ENCODE measurements around the gene LYPD5. TPM values are rescaled to one million over a fixed set of nuclear protein-coding genes. Genes with fewer than 3 reads are reported as not detected.

Gene LYPD5
- total and polyA plus RNA-seq, 3 donors from 2014 or later = 4.9 to 14.7 (median 12.6) TPM

GRCh38 chr19:43748685-43749084 lies 53.6 kb downstream of the LYPD5 start:
- Histone ChIP-seq H3K9me3 (no peaks in the 10 kb centered on the region), H3K4me1 (peaks cover 5% of the 10 kb centered on the region), H3K4me3 (no peak overlapping the region), H3K27me3 (no peaks in the 10 kb centered on the region), H3K27ac (no peak overlapping the region), H3K36me3 (ENCODE audit: low read depth, missing control alignments) (no peaks in the 10 kb centered on the region)
- intact Hi-C loops (cut with DNase I; ENCODE audit: low total_unique reads) = loop anchor here (5.0 kb wide), 1 partner anchor 34 kb away; the partner anchor contains the start of gene KCNN4
- DNase-seq = no peak
- no peak for TF ChIP-seq CTCF (IDR thresholded peaks at IDR 0.05)
- TF ChIP-seq POLR2A (IDR thresholded peaks at IDR 0.05) = no peak
- 81 to 84% methylated on average over 4 of the region's 4 CpGs for WGBS, 2 donors

- Histone ChIP-seq H3K4me3 (no peak overlapping the region), H3K27ac (no peak overlapping the region), H3K9me3 (no peaks in the 10 kb centered on the region), H3K27me3 (no peaks in the 10 kb centered on the region), H3K4me1 (peaks cover 4% of the 10 kb centered on the region), H3K36me3 (ENCODE audit: low read depth, missing control alignments) (no peaks in the 10 kb centered on the region)
- 92 to 94% methylated on average over 4 of the region's 4 CpGs for WGBS, 2 donors
- intact Hi-C loops (cut with DNase I; ENCODE audit: low total_unique reads) = loop anchor here (5.0 kb wide), 1 partner anchor 34 kb away; the partner anchor contains the start of gene KCNN4
- no peak for TF ChIP-seq CTCF (IDR thresholded peaks at IDR 0.05)
- DNase-seq = no peak
Measured at GRCh38 chr19:43748205-43748594, 54.0 kb downstream of the LYPD5 start.

- no peaks in the 10 kb centered on the region for H3K4me1 ChIP-seq
- 87 to 90% methylated on average over 14 to 16 of the region's 16 CpGs for WGBS, 2 donors
- intact Hi-C loops (cut with DNase I; ENCODE audit: low total_unique reads) = loop anchor here (5.0 kb wide), 1 partner anchor 35 kb away; the partner anchor contains the start of gene KCNN4
- no peak overlapping the region for H3K27ac ChIP-seq
- TF ChIP-seq POLR2A (IDR thresholded peaks at IDR 0.05) = no peak
- no peak for TF ChIP-seq CTCF (IDR thresholded peaks at IDR 0.05)
- DNase-seq = no peak
- H3K9me3 ChIP-seq = no peaks in the 10 kb centered on the region
- H3K4me3 ChIP-seq = no peak overlapping the region
- H3K27me3 ChIP-seq = no peaks in the 10 kb centered on the region
- no peaks in the 10 kb centered on the region for H3K36me3 ChIP-seq (ENCODE audit: low read depth, missing control alignments)
Measured at GRCh38 chr19:43747557-43748204, 54.6 kb downstream of the LYPD5 start.

Other genes starting within 250 kb of the LYPD5 start
- 10 to 100 TPM; 40.6 to 44.8 TPM for gene XRCC1, start 226.9 kb downstream of the LYPD5 start, total RNA-seq
- gene XRCC1, start 226.9 kb downstream of the LYPD5 start, polyA plus RNA-seq (ENCODE audit: insufficient read depth, low read depth, low replicate concordance) = 49.1 TPM
- gene PINLYP, start 226.6 kb downstream of the LYPD5 start, total RNA-seq = 1 to 10 TPM; 5.8 to 5.9 TPM
- 9.9 TPM for gene PINLYP, start 226.6 kb downstream of the LYPD5 start, polyA plus RNA-seq (ENCODE audit: insufficient read depth, low read depth, low replicate concordance)
- 10 to 100 TPM; 26.4 to 29.0 TPM for gene IRGQ, start 206.3 kb downstream of the LYPD5 start, total RNA-seq
- 6.0 TPM for gene IRGQ, start 206.3 kb downstream of the LYPD5 start, polyA plus RNA-seq (ENCODE audit: insufficient read depth, low read depth, low replicate concordance)
- 10 to 100 TPM; 14.6 to 17.9 TPM for gene ZNF576, start 205.9 kb downstream of the LYPD5 start, total RNA-seq
- 23.1 TPM for gene ZNF576, start 205.9 kb downstream of the LYPD5 start, polyA plus RNA-seq (ENCODE audit: insufficient read depth, low read depth, low replicate concordance)
- gene SRRM5, start 190.4 kb downstream of the LYPD5 start, total RNA-seq = 10 to 100 TPM in 1 of 2 donors, 1 to 10 TPM in 1; 8.4 to 21.3 TPM
- 36.0 TPM for gene SRRM5, start 190.4 kb downstream of the LYPD5 start, polyA plus RNA-seq (ENCODE audit: insufficient read depth, low read depth, low replicate concordance)
- 10 to 100 TPM; 93.1 to 94.2 TPM for gene ZNF428, start 182.8 kb downstream of the LYPD5 start, total RNA-seq
- gene ZNF428, start 182.8 kb downstream of the LYPD5 start, polyA plus RNA-seq (ENCODE audit: insufficient read depth, low read depth, low replicate concordance) = 64.1 TPM
- 1 to 10 TPM; 1.5 to 4.3 TPM for gene CADM4, start 162.6 kb downstream of the LYPD5 start, total RNA-seq
- 7.8 TPM for gene CADM4, start 162.6 kb downstream of the LYPD5 start, polyA plus RNA-seq (ENCODE audit: insufficient read depth, low read depth, low replicate concordance)
- 1 to 10 TPM; 4.3 to 8.4 TPM for gene PLAUR, start 132.3 kb downstream of the LYPD5 start, total RNA-seq
- 7.3 TPM for gene PLAUR, start 132.3 kb downstream of the LYPD5 start, polyA plus RNA-seq (ENCODE audit: insufficient read depth, low read depth, low replicate concordance)
- gene IRGC, start 86.4 kb downstream of the LYPD5 start, total RNA-seq = 100 to 1,000 TPM in 1 of 2 donors, 10 to 100 TPM in 1; 97.4 to 218 TPM
- gene IRGC, start 86.4 kb downstream of the LYPD5 start, polyA plus RNA-seq (ENCODE audit: insufficient read depth, low read depth, low replicate concordance) = 167 TPM
- 10 to 100 TPM; 65.0 to 76.8 TPM for gene SMG9, start 47.5 kb downstream of the LYPD5 start, total RNA-seq
- 144 TPM for gene SMG9, start 47.5 kb downstream of the LYPD5 start, polyA plus RNA-seq (ENCODE audit: insufficient read depth, low read depth, low replicate concordance)
- gene KCNN4, start 21.5 kb downstream of the LYPD5 start, total RNA-seq = 1 to 10 TPM; 2.3 to 4.6 TPM
- gene KCNN4, start 21.5 kb downstream of the LYPD5 start, polyA plus RNA-seq (ENCODE audit: insufficient read depth, low read depth, low replicate concordance) = 4.1 TPM
- gene ZNF283, start 24.9 kb upstream of the LYPD5 start, total RNA-seq = 10 to 100 TPM in 1 of 2 donors, 1 to 10 TPM in 1; 6.9 to 10.7 TPM
- gene ZNF283, start 24.9 kb upstream of the LYPD5 start, polyA plus RNA-seq (ENCODE audit: insufficient read depth, low read depth, low replicate concordance) = 2.9 TPM
- 10 to 100 TPM in 1 of 2 donors, 1 to 10 TPM in 1; 5.4 to 12.0 TPM for gene ZNF404, start 81.5 kb upstream of the LYPD5 start, total RNA-seq
- gene ZNF404, start 81.5 kb upstream of the LYPD5 start, polyA plus RNA-seq (ENCODE audit: insufficient read depth, low read depth, low replicate concordance) = 4.6 TPM
- 10 to 100 TPM; 10.5 to 10.7 TPM for gene ZNF45, start 132.8 kb upstream of the LYPD5 start, total RNA-seq
- gene ZNF45, start 132.8 kb upstream of the LYPD5 start, polyA plus RNA-seq (ENCODE audit: insufficient read depth, low read depth, low replicate concordance) = 9.4 TPM
- 1 to 10 TPM; 8.1 to 9.1 TPM for gene ZNF221, start 148.8 kb upstream of the LYPD5 start, total RNA-seq
- gene ZNF221, start 148.8 kb upstream of the LYPD5 start, polyA plus RNA-seq (ENCODE audit: insufficient read depth, low read depth, low replicate concordance) = 2.2 TPM
- gene ZNF155, start 181.7 kb upstream of the LYPD5 start, total RNA-seq = 1 to 10 TPM; 8.2 to 8.7 TPM
- gene ZNF155, start 181.7 kb upstream of the LYPD5 start, polyA plus RNA-seq (ENCODE audit: insufficient read depth, low read depth, low replicate concordance) = 7.4 TPM
- 1 to 10 TPM; 3.3 to 4.6 TPM for gene ZNF230, start 200.5 kb upstream of the LYPD5 start, total RNA-seq
- gene ZNF230, start 200.5 kb upstream of the LYPD5 start, polyA plus RNA-seq (ENCODE audit: insufficient read depth, low read depth, low replicate concordance) = 5.6 TPM
- gene ZNF222, start 222.9 kb upstream of the LYPD5 start, total RNA-seq = 1 to 10 TPM; 4.2 to 6.5 TPM
- 15.4 TPM for gene ZNF222, start 222.9 kb upstream of the LYPD5 start, polyA plus RNA-seq (ENCODE audit: insufficient read depth, low read depth, low replicate concordance)
- gene ZNF223, start 249.6 kb upstream of the LYPD5 start, total RNA-seq = 1 to 10 TPM; 4.5 to 4.8 TPM
- gene ZNF223, start 249.6 kb upstream of the LYPD5 start, polyA plus RNA-seq (ENCODE audit: insufficient read depth, low read depth, low replicate concordance) = 6.1 TPM

All from testis (tissue), 3 donors.